ENCODE measurements around the gene TRIM33.
"Not testable (repeated sequence)": the region's sequence is repeated elsewhere in the genome, so short reads cannot be mapped to it uniquely, and the experiment has no call there.

The TRIM33 gene

GRCh38 chr1:114448370-114449036, 62.5 kb downstream of the TRIM33 start:
- Histone ChIP-seq H3K4me3 (replicated peaks; ENCODE audit: low read depth, low read length) (no peak overlapping the region), H3K36me3 (ENCODE audit: control insufficient read depth, insufficient read depth, low read length) (peaks cover 4% of the 10 kb centered on the region), H3K27me3 (replicated peaks; ENCODE audit: control insufficient read depth, insufficient read depth, low read length) (no peaks in the 10 kb centered on the region)
- no peak for TF ChIP-seq CTCF (IDR thresholded peaks at IDR 0.05; ENCODE audit: insufficient read depth, low read length, poor library complexity, severe bottlenecking)
- DNase-seq (ENCODE audit: extremely low read depth, insufficient read length): no peak

GRCh38 chr1:114446198-114446597, 64.8 kb downstream of the TRIM33 start:
- Histone ChIP-seq H3K36me3 (ENCODE audit: control insufficient read depth, insufficient read depth, low read length) (peaks cover 2% of the 10 kb centered on the region), H3K27me3 (replicated peaks; ENCODE audit: control insufficient read depth, insufficient read depth, low read length) (no peaks in the 10 kb centered on the region), H3K4me3 (replicated peaks; ENCODE audit: low read depth, low read length) (no peak overlapping the region)
- TF ChIP-seq CTCF (IDR thresholded peaks at IDR 0.05; ENCODE audit: insufficient read depth, low read length, poor library complexity, severe bottlenecking): no peak
- no peak for DNase-seq (ENCODE audit: extremely low read depth, insufficient read length)

GRCh38 chr1:114443226-114443625, 67.8 kb downstream of the TRIM33 start:
- H3K36me3 ChIP-seq (ENCODE audit: control insufficient read depth, insufficient read depth, low read length); DNase-seq (ENCODE audit: extremely low read depth, insufficient read length); H3K4me3 ChIP-seq (replicated peaks; ENCODE audit: low read depth, low read length); H3K27me3 ChIP-seq (replicated peaks; ENCODE audit: control insufficient read depth, insufficient read depth, low read length): not testable (repeated sequence)

GRCh38 chr1:114441332-114441731, 69.7 kb downstream of the TRIM33 start:
- H3K36me3 ChIP-seq (ENCODE audit: control insufficient read depth, insufficient read depth, low read length): no peaks in the 10 kb centered on the region; the same call in 1 of the 2 replicates

GRCh38 chr1:114439369-114439768, 71.6 kb downstream of the TRIM33 start:
- no peak for DNase-seq (ENCODE audit: extremely low read depth, insufficient read length)
- TF ChIP-seq CTCF (IDR thresholded peaks at IDR 0.05; ENCODE audit: insufficient read depth, low read length, poor library complexity, severe bottlenecking): no peak
- Histone ChIP-seq H3K4me3 (replicated peaks; ENCODE audit: low read depth, low read length) (no peak overlapping the region), H3K36me3 (ENCODE audit: control insufficient read depth, insufficient read depth, low read length) (no peaks in the 10 kb centered on the region), H3K27me3 (replicated peaks; ENCODE audit: control insufficient read depth, insufficient read depth, low read length) (no peaks in the 10 kb centered on the region)

More at GRCh38 chr1:114441332-114441731, 69.7 kb downstream of the TRIM33 start:
- no peak for DNase-seq (ENCODE audit: extremely low read depth, insufficient read length)
- TF ChIP-seq CTCF (IDR thresholded peaks at IDR 0.05; ENCODE audit: insufficient read depth, low read length, poor library complexity, severe bottlenecking): no peak
- no peaks in the 10 kb centered on the region for H3K27me3 ChIP-seq (replicated peaks; ENCODE audit: control insufficient read depth, insufficient read depth, low read length)
- no peak overlapping the region for H3K4me3 ChIP-seq (replicated peaks; ENCODE audit: low read depth, low read length)

- no peak for TF ChIP-seq CTCF (IDR thresholded peaks at IDR 0.05; ENCODE audit: insufficient read depth, low read length, poor library complexity, severe bottlenecking)
- Histone ChIP-seq H3K36me3 (ENCODE audit: control insufficient read depth, insufficient read depth, low read length) (no peaks in the 10 kb centered on the region), H3K27me3 (replicated peaks; ENCODE audit: control insufficient read depth, insufficient read depth, low read length) (no peaks in the 10 kb centered on the region), H3K4me3 (replicated peaks; ENCODE audit: low read depth, low read length) (no peak overlapping the region)
- no peak for DNase-seq (ENCODE audit: extremely low read depth, insufficient read length)
These were observed 73.2 kb downstream of the TRIM33 start for GRCh38 chr1:114437812-114438211.
